Measurements from ENCODE around the gene BTRC. TPM values are rescaled to one million over a fixed set of nuclear protein-coding genes. Genes with fewer than 3 reads are reported as not detected.

BTRC gene
- 4.5 and 5.9 TPM in 2 replicates for total RNA-seq

GRCh38 chr10:101353692-101354327, at the start of gene BTRC:
BTRC (plus strand) TSS chr10:101354165; CDS start chr10:101354181, 16 bp downstream.

GRCh38 chr10:101587725-101588653, 234.0 kb downstream of the BTRC start, which contains the start of the genes DPCD and POLL:
DPCD (plus strand) TSS chr10:101588321; CDS start chr10:101588337, 16 bp downstream.
POLL (minus strand) TSS chr10:101588257; CDS start chr10:101587360, 897 bp downstream.

Other genes starting within 250 kb of the BTRC start
- not detected in 2 replicates for gene TLX1, start 222.9 kb upstream of the BTRC start, total RNA-seq
- under 0.01 TPM in 1 of 2 replicates, not detected in the other for gene LBX1, start 124.7 kb upstream of the BTRC start, total RNA-seq
- 20.1 and 22.0 TPM in 2 replicates for gene POLL, start 234.1 kb downstream of the BTRC start, total RNA-seq
- 51.9 and 53.5 TPM in 2 replicates for gene DPCD, start 234.2 kb downstream of the BTRC start, total RNA-seq